Myocyte (in vitro differentiated cells): ENCODE measurements around the gene ILKAP. TPM values are rescaled to one million over a fixed set of nuclear protein-coding genes. Genes with fewer than 3 reads are reported as not detected.
A peak's percentile ranks its signal among the peaks of the same experiment; 100 is the strongest.

Source experiments
- DNase-seq: peaks from one replicate; pipeline ENCODE4 v3.0.0-alpha.2; 2012; ENCODE audit warnings: low read depth
- total RNA-seq: library from RNA; depleted of rRNA; stranded (reverse); fragments of >200 nt; gene quantifications from 2 replicates; pipeline ENCODE4 v1.2.3, GENCODE V29; 2014

Gene ILKAP
- total RNA-seq, 1 donor from 2014 or later = 15.6 TPM

DNA sequence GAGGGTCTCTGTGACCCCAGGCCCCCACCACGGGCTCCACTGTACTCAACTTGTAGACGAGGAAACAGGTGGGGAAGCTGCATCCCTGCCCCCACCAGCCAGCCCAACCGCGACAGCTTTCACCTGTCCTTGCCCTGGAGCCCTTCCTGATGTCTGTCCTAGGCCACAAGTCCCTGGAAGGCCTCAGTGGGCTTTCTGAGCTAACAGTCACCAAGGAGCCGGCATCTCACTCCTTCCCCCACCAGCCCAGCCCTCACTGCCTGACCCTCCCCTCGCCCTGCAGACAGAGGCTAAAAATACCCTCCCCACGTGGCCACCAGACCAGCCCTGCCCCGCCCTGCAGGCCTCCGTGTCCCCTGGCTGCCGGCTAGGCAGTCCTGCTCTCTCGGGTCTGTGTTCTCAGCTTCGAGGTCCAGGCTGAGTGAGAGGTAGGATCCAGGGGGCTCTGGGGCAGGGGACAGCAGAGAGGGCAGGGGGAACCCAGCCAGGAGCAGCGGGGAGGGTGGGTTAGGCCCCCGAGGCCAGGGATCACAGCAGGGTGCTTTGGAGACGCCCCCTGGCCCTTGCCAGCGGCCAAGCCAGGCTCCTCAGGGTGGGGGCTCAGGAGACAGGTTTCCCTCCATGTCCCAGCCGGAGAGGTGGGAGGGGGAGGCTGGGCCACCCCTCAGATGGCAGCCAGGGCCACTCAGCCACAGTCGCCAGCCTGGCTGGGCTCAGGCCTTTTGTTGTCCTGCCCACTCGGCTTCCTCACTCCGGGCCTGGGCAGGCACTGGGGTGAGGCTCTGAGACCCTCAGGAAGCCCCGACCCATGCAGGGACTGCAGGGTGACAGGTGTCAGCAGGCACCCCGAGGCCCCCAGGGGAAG lies 64.9 kb downstream of the ILKAP start, which contains the start of gene KLHL30:
KLHL30 (plus strand) TSS at position 338 of the 865 bp plus-strand sequence. CDS start 2,087 bp downstream, outside the sequence.
- peak; percentile 92 for DNase-seq

DNA sequence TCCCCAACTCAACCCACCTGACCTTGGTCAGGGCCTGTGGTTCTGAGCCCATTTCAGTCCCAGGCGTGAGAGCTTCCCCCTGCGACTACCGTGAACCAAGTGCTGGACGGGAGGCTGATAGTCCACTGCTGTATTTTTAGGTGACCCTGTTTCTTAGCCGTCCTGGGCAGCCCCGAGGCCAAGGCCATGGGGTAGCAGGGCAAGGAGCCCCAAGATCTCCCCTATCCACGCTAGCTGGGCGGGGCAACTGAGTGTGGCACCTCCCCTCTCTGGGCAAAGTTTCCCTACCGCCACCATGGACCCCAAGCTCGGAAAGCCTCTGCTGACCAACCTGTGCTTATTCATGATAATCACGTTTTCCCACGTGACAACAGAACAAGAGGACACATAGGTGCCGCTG lies 65.6 kb downstream of the ILKAP start:
- no peak for DNase-seq

DNA sequence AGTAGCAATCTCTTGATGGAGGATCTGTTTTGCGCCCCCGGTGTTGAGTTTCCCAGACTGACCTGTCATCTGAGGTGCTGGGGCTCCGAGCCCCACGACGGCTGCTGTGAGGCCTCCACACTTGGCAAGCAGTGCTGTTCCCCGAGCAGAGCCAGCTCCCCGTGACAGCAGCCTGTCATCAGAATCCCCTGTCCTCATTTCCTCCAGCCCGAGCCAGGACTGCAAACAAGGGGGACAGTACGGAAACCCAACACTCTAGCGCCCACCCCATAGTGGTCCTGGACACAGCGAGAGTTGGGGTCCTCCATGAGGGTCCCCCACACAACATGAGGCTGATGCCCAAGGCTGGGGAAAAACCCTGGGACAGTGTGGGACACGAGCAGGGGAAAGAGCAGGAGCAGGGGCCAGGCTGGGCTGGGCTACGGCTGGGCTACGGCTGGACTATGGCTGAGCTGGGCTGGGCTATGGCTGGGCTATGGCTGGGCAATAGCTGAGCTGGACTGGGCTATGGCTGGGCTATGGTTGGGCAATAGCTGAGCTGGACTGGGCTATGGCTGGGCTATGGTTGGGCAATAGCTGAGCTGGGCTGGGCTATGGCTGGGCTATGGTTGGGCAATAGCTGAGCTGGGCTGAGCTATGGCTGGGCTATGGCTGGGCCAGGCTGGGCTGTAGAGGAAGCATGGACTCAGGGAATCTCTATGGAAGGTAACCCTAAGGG lies 66.5 kb downstream of the ILKAP start:
- DNase-seq = no peak

DNA sequence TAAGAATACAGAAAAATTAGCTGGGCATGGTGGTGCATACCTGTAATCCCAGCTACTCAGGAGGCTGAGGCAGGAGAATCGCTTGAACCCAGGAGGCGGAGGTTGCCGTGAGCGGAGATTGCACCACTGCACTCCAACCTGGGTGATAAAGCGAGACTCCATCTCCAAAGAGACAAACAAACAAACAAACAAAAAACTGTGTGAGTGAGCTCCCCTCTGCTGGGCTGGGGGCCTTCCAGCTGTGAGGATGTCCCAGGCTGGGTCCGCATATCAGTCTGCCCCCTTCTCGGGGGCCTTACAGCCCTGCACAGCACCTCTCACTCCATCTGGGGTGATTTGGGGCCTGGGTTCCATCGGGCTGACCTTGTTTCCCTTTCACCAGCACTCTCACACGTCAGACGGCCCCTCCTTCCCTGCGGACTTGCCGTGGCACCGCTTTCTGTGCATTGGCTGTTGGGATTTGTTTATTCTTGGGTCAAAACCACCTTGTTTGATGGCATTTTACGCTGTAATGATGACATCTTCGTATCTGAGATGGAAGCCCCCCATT lies 67.8 kb downstream of the ILKAP start:
- DNase-seq = no peak

DNA sequence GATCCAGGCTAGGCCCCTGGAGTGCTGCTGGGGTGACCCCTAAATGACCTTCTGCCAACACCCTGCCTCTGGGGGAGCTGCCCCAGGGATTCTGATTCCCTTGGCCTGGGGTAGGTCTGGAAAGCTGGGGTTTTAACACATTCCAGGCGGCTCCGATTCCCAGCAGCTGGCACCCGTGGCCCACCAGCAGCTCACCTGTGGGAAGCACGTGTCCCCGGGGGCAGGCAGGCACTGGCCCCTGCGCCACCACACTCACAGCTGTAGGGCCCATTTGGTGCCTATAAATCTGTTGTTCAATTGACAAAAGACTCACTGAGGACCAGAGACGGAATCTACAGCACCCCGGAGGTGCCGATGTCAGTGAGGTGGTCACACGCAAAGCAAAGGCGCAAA lies 69.1 kb downstream of the ILKAP start:
- no peak for DNase-seq

DNA sequence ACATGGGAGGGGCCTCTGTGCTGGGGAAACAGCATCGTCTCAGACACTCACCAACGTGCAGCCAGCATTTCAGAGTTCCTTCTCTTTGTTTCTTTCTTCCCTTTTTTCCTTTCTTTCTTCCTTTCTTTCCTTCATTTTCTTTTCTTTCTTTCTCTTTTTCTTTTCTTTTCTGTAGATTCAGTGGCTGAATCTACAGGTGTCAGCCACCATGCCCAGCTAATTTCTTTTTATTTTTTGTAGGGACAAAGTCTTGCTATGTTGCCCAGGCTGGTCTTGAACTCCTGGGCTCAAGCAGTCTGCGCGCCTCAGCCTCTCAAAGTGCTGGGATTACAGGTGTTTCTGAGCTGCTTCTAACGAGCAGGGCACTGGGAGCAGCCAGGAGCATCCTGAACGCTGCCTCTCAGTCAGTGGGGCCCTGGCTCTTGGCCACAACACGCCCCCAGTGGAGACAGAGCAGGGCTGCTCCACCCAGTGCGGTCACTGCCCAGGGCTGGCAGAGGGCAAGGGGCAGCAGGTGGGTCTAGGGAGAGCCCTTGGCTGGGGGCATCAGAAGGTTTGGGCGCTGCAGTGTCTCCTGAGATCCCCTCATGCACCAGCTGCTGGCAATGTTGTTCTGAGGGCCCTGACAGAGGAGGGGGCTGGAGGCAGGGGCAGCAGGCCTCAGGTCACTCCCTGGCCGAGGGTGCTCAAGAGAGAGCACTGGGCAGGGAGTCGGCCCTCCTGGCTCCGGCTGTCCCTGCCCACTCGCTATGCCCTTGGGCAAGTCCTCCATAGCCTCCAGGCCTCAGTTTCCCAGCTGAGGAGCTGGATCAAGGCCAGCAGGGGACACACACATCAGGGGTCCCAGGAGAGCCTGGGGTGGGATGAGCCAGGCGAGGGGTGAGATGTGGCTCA lies 69.7 kb downstream of the ILKAP start:
- DNase-seq = no peak

DNA sequence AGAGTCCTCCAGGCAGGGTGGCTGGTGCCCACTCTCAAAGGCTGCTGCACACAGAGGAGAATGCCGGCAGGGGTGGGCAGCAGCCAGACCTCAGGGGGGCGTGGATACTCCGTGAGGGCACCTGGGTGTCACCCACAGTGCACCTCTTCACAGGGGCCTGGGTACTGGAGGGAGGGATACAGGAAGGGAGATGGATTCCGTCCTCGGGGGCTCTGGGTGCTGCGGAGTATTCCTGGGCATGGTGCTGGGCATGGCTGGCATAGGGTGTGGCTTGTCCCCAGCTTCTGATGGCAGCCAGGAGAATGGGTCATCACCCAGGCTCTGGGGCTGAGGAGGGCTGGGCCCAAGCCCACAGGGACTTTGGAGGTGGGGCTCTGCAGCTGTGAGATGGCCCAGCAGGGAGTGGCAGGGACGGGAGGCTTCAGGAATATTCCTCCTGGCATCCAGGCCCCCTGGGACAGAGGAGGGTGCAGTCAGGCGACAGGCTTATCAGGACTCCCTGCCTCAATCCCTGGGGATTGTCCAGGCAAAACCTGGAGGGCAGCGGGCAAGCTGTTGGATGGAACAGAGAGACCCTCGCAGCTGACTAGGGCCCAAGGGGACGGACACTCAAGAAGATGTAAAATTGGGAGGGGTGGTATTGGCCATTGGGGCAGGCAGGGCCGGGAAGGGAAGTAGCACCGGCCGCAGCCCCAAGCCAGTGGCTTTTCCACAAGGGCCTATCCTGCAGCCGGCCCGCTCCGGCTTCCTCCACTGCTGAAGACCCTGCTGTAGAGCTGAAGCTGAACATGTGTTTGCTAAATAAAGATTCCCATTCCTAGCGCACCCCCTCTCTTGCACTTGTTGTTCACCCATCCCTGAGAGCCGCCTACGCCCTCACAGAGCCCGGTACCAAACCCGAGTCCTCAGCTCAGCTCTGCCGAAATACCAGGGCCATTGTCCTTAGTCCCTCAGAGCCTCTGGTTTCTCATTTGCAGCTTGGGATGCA lies 70.7 kb downstream of the ILKAP start:
- peak; percentile 60 for DNase-seq

DNA sequence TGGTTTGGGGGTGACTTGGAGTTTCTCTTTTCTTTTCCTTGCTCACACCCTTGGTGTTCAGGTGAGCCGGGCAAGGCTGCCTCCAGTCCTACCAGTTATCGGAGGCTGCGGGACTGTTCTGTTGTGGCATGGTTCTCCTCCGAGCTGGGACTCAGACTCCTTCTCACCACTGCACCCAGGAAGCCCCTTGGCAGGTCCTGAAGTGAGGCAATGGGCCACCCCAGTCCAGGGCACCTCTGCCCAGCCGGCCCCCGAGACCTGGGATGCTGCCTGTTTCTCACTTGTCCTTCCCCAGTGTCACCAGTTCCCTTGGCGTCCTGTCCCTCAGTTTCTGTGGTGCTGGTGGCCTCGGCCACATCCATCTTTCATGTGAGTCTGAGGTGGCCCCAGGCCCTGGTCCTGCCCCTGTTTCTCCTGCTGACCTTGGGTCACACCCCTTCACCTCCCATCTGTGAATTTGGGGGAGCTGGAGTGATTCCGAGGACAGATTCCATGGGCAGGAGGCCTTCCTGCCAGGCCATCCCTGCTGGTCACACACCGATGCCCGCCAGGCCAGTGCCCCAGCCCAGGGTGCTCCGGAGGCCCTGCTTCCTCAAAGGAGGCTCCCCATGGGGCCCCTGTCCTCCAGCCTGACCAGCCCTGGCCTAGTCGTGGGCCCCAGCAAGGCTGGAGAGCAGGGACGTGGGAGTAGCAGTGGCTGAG lies 71.6 kb downstream of the ILKAP start:
- DNase-seq = no peak

DNA sequence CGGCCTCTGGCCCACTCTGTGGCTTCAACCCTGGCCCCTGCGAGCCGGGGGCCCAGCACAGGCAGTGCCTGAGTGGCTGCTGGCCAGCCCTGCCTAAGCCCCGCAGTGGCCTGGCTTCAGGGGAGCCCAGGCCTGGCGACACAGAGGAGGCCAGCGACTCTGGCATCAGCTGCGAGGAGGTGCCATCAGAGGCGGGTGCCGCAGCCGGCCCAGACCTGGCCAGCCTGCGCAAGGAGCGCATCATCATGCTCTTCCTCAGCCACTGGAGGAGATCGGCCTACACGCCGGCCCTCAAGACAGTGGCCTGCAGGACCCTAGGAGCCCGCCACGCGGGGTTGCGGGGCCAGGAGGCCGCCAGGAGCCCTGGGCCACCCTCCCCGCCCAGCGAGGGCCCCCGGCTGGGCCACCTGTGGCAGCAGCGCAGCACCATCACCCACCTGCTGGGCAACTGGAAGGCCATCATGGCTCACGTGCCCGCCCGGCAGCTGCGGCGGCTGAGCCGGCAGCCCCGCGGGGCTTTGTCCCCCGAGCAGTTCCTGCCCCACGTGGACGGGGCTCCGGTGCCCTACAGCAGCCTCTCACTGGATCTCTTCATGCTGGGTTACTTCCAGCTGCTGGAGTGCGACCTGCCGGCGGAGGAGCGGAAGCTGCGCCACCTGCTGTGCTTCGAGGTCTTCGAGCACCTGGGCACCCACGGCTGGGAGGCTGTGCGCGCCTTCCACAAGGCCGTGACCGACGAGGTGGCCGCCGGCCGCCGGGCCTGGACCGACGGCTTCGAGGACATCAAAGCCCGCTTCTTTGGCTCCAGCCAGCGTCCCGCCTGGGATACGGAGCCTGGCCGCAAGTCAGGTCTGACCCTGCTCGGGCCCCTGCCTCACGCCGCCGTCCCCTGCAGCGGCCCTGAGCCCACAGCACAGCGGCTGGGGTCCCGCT lies 72.5 kb downstream of the ILKAP start:
- no peak for DNase-seq

DNA sequence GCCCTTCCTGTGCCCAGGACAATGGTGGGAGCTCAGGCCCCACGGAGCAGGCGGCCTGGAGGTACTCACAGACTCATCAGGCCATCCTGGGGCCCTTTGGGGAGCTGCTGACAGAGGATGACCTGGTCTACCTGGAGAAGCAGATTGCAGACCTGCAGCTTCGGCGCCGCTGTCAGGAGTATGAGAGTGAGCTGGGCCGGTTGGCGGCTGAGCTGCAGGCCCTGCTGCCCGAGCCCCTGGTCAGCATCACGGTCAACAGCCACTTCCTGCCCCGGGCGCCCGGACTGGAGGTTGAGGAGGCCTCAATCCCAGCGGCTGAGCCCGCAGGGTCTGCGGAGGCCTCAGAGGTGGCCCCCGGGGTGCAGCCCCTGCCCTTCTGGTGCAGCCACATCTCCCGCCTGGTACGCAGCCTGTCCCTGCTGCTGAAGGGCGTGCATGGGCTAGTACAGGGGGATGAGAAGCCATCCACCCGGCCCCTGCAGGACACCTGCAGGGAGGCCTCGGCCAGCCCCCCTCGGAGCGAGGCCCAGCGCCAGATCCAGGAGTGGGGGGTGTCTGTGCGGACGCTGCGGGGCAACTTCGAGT lies 73.3 kb downstream of the ILKAP start:
- DNase-seq = no peak

DNA sequence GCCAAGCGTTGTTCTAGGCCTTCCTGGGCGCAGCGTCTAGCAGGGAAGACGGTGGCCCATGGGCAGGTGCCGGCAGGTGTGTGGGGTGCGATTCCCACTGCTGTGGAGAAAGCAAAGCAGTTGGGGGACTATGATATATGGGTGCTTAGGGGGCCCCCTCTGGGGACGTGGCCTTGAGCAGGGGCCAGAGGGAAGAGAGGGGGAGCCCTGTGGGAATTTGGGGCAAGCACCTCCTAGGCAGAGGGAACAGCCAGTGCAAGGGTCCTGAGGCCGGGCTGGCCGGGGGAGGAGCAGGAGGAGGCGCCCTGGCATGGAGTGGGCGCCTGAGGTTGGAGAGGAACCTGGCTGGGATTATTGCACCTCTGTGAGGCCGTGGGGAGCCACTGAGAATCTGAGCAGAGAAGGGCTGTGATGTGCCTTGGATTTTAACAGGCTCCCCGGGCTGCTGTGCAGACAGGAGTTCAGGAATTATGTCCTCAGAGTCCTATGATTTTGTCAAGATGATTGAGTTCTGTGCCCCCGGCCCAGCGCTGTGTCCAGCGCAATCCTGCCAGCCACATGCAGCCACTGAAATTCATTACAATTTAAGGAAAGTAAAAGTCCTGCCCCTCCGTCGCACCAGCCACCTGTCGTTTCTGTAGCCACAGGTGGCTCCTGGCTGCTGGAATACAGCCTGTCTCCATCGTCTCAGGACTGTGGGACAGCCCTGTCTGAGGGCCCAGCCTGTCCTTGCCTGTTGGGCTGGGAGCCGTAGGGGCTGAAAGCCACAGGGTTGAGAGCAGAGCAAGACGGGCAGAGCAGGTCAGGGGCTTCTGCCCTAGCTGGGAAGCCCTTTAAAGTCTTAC lies 74.1 kb downstream of the ILKAP start:
- no peak for DNase-seq

DNA sequence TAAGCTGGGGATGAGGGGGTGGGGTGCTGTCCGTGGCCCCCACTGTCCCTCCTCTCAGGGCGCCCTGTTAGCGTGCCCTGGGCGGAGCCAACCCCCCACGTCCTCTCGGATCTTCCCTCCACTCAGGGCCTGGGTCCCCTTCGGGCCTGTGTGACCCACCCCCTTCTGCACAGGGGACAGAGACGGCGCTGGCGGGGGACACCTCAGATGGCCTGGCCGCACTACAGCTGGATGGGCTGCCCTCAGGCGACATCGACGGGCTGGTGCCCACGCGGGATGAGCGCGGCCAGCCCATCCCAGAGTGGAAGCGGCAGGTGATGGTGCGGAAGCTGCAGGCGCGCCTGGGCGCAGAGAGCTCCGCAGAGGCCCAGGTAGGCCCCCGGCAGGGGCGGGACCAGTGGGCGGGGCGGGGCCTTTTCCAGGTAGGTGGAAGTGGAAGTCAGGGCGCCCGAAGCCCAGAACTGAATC lies 74.9 kb downstream of the ILKAP start:
- DNase-seq = no peak

DNA sequence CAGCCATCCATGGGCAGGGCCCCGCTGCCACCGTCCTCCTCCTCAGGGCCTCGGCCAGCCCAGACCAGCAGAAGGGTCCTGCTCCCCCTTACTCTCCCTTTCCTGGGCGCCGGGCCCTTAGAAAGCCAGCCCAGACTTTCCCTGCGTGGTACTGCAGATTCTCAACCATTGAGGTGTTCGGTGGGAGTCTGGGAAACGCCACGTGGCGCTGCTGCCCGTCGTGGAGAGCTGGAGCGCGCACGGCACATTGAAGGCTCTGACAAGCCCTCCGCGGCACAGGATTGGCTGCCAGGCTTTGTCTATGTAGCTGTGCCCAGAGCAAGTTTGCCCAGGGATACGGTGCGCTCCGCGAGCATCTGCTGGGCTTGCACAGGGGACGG lies 75.4 kb downstream of the ILKAP start:
- DNase-seq = no peak

DNA sequence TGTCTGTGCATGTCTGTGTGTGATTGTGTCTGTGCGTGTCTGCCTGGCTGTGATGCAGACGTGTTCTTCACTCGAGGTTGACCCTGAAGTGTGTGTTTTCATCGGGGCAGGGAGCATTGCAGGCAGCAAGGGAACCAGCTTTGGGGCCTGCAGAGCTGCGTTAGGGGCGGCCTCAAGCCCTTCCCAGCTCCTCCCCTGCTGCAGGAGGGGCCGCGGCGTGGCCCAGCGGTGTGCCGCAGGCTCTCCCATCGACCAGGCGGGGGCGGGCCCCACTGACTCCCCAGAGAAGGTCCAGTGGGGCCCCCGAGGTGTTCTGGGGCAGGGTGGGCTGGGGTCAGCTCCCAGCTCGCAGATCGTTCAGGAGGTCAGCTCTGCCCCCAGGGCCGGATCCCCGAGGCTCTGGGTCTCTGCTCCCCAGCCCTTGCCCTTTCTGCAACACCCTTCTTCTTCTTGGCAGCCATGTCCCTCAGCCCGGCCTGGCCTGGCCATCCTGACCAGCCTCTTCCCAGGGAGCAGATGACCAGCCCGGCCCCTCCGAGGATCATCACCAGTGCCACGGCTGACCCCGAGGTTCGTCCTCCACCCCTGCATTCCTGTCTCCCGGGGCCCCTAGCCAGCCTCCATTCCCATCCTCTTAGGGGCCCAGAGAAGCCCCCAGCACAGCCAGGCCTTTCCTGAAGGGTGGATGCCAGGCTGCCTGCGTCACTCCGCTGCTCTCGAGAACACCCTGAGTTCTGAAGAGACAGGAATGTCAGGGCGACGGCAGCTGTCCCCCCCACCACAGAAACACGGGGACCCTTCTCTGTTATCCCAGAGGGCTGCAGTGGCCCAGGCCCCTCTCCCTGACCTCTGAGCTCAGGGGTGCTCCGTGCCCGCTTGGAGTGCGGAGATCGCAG lies 76.1 kb downstream of the ILKAP start:
- peak; percentile 80 for DNase-seq

DNA sequence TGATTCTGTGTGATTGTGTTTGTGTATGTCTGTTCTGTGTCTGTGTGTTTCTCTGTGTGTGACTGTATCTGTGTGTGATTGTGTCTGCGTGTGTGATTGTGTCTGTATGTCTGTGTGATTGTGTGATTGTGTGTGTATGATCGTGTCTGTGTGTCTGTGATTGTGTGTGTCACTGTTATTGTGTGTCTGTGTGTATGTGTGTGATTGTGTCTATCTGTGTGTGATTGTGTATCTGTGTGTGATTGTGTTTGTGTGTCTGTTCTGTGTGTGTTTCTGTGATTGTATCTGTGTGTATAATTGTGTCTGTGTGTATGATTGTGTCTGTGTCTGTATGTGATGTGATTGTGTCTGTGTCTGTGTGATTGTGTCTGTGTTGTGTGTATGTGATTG lies 76.7 kb downstream of the ILKAP start:
- no peak for DNase-seq

DNA sequence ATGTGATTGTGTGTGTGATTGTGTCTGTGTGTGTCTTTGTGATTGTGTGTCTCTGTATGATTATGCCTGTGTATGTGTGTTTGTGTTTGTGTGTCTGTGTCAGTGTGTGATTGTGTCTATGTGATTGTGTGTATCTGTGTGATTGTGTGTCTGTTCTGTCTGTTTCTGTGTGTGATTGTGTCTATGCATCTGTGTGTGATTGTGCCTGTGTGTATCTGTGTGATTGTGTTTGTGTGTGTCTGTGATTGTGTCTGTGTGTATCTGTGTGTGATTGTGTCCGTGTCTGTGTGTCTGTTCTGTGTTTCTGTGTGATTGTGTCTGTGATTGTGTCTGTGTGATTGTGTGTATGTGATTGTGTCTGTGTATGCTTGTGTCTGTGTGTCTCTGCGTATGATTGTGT lies 77.2 kb downstream of the ILKAP start:
- DNase-seq = no peak
